ENCODE data around the gene PRR19.

- TF ChIP-seq CTCF (IDR thresholded peaks at IDR 0.05; ENCODE audit: insufficient read depth, low read length, poor library complexity, severe bottlenecking), result no peak
- no peak for TF ChIP-seq EZH2phosphoT487 (conservative IDR thresholded peaks at IDR 0.05; ENCODE audit: low read length)
Observed at GRCh38 chr19:42332059-42332458, 30.1 kb downstream of the PRR19 start.

Data from SU-DHL-6 (cell line).